Endodermal cell (in vitro differentiated cells): ENCODE data around the gene DNAJB11. TPM values are rescaled to one million over a fixed set of nuclear protein-coding genes. Genes with fewer than 3 reads are reported as not detected.

Experiments used
- DNase-seq: peaks from one replicate; pipeline ENCODE4 v3.0.0-alpha.2; 2017
- H3K27ac ChIP-seq: 2 replicates; pipeline ENCODE4 v1.5.1; 2013; ENCODE audit warnings: mild to moderate bottlenecking, low read depth, low read length, moderate library complexity
- H3K27me3 ChIP-seq: 2 replicates; pipeline ENCODE4 v1.6.1; 2013; ENCODE audit warnings: mild to moderate bottlenecking, low read length, moderate library complexity; ENCODE audit not compliant: insufficient read depth, control insufficient read depth, poor library complexity, severe bottlenecking
- H3K36me3 ChIP-seq: 2 replicates; pipeline ENCODE4 v1.7.0; 2013; ENCODE audit warnings: mild to moderate bottlenecking, low read length, moderate library complexity; ENCODE audit not compliant: control insufficient read depth, insufficient read depth
- H3K4me1 ChIP-seq: one replicate; pipeline ENCODE4 v1.7.0; 2013; ENCODE audit warnings: low read length; ENCODE audit not compliant: control insufficient read depth, insufficient read depth
- H3K4me3 ChIP-seq: 2 replicates; pipeline ENCODE4 v1.5.1; 2013; ENCODE audit warnings: mild to moderate bottlenecking, low read length, moderate library complexity
- H3K9ac ChIP-seq: 2 replicates; pipeline ENCODE4 v1.6.1; 2013; ENCODE audit warnings: mild to moderate bottlenecking, low read length, moderate library complexity; ENCODE audit not compliant: poor library complexity, severe bottlenecking; ENCODE audit errors: extremely low read depth
- H3K9me3 ChIP-seq: 2 replicates; pipeline ENCODE4 v1.6.1; 2013; ENCODE audit warnings: mild to moderate bottlenecking, low read length, moderate library complexity; ENCODE audit not compliant: control insufficient read depth
- H3K27ac Mint-ChIP-seq: 2 replicates; pipeline ENCODE4 v1.8.0; 2020; ENCODE audit warnings: mixed read lengths
- H3K27me3 Mint-ChIP-seq: 2 replicates; pipeline ENCODE4 v1.8.0; 2021; ENCODE audit warnings: mild to moderate bottlenecking, mixed read lengths; ENCODE audit not compliant: insufficient read depth
- H3K36me3 Mint-ChIP-seq: 2 replicates; pipeline ENCODE4 v1.8.0; 2020; ENCODE audit warnings: low read depth, mixed read lengths
- H3K4me1 Mint-ChIP-seq: 2 replicates; pipeline ENCODE4 v1.8.0; 2020; ENCODE audit warnings: mixed read lengths
- H3K4me3 Mint-ChIP-seq: 2 replicates; pipeline ENCODE4 v1.8.0; 2020; ENCODE audit warnings: mild to moderate bottlenecking, moderate library complexity, mixed read lengths
- H3K9me3 Mint-ChIP-seq: 2 replicates; pipeline ENCODE4 v1.8.0; 2020; ENCODE audit warnings: mild to moderate bottlenecking, mixed read lengths
- WGBS, 2 experiments: methylation state at CpG; one replicate each; pipeline versions ENCODE4 v1.1.5 to v1.1.7; 2013; ENCODE audit warnings: missing lambda C conversion rate in 2 of 2, mixed read lengths in 1 of 2; ENCODE audit not compliant: insufficient coverage in 1 of 2, insufficient read length in 1 of 2; 5-methylcytosine and 5-hydroxymethylcytosine counted together
- total RNA-seq, 2 donors: library from RNA; stranded (reverse); fragmentation: NEBNext Ultra II Directional in 1 of 2; extraction: Animal tissue kit (Norgen Biotek cat#: 25700) in 1 of 2; gene quantifications; 2 replicates in 1 of 2; 3 replicates in 1 of 2; pipeline ENCODE4 v1.2.1, GENCODE V29; 2021
- TF ChIP-seq, protein P1 (sequence below): fragments of 200-600 bp; sonication (generic); conservative IDR thresholded peaks from 2 replicates; pipeline ENCODE4 v1.5.0; 2021; ENCODE audit warnings: antibody characterized with exemption, mild to moderate bottlenecking

DNAJB11 gene
- total RNA-seq, 2 donors from 2014 or later = 59.8 to 81.5 TPM

- no peaks in the 10 kb centered on the region for H3K27me3 Mint-ChIP-seq
- Histone ChIP-seq H3K9me3 (no peaks in the 10 kb centered on the region), H3K27me3 (no peaks in the 10 kb centered on the region), H3K36me3 (no peaks in the 10 kb centered on the region), H3K4me3 (no peak overlapping the region), H3K9ac (no peak overlapping the region), H3K27ac (no peak overlapping the region), H3K4me1 (peaks cover 6% of the 10 kb centered on the region)
- H3K27ac Mint-ChIP-seq = no peak overlapping the region
- TF ChIP-seq, protein P1, sequence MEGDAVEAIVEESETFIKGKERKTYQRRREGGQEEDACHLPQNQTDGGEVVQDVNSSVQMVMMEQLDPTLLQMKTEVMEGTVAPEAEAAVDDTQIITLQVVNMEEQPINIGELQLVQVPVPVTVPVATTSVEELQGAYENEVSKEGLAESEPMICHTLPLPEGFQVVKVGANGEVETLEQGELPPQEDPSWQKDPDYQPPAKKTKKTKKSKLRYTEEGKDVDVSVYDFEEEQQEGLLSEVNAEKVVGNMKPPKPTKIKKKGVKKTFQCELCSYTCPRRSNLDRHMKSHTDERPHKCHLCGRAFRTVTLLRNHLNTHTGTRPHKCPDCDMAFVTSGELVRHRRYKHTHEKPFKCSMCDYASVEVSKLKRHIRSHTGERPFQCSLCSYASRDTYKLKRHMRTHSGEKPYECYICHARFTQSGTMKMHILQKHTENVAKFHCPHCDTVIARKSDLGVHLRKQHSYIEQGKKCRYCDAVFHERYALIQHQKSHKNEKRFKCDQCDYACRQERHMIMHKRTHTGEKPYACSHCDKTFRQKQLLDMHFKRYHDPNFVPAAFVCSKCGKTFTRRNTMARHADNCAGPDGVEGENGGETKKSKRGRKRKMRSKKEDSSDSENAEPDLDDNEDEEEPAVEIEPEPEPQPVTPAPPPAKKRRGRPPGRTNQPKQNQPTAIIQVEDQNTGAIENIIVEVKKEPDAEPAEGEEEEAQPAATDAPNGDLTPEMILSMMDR = no peak
- H3K4me1 Mint-ChIP-seq = peaks cover 3% of the 10 kb centered on the region
- H3K36me3 Mint-ChIP-seq = no peaks in the 10 kb centered on the region
- H3K9me3 Mint-ChIP-seq = no peaks in the 10 kb centered on the region
- H3K4me3 Mint-ChIP-seq = no peak overlapping the region
- no peak for DNase-seq
Measured at GRCh38 chr3:186536883-186537844, 33.4 kb upstream of the DNAJB11 start.

GRCh38 chr3:186538779-186539178, 31.7 kb upstream of the DNAJB11 start:
- Histone ChIP-seq H3K9ac (no peak overlapping the region), H3K27ac (no peak overlapping the region), H3K9me3 (no peaks in the 10 kb centered on the region), H3K36me3 (no peaks in the 10 kb centered on the region), H3K4me3 (no peak overlapping the region), H3K4me1 (peaks cover 2% of the 10 kb centered on the region), H3K27me3 (no peaks in the 10 kb centered on the region)
- H3K27me3 Mint-ChIP-seq = no peaks in the 10 kb centered on the region
- no peak overlapping the region for H3K27ac Mint-ChIP-seq
- TF ChIP-seq, protein P1 = no peak
- no peak overlapping the region for H3K4me3 Mint-ChIP-seq
- peaks cover 3% of the 10 kb centered on the region for H3K4me1 Mint-ChIP-seq
- WGBS, 2 experiments = 89 to 100% methylated on average over 3 of the region's 3 CpGs
- no peaks in the 10 kb centered on the region for H3K36me3 Mint-ChIP-seq
- no peaks in the 10 kb centered on the region for H3K9me3 Mint-ChIP-seq
- DNase-seq = no peak

GRCh38 chr3:186540221-186540834, 30.2 kb upstream of the DNAJB11 start:
- Histone ChIP-seq H3K27ac (no peak overlapping the region), H3K4me1 (peaks cover 2% of the 10 kb centered on the region), H3K27me3 (no peaks in the 10 kb centered on the region), H3K4me3 (no peak overlapping the region), H3K9me3 (no peaks in the 10 kb centered on the region), H3K9ac (no peak overlapping the region), H3K36me3 (no peaks in the 10 kb centered on the region)
- no peaks in the 10 kb centered on the region for H3K27me3 Mint-ChIP-seq
- peaks cover 3% of the 10 kb centered on the region for H3K4me1 Mint-ChIP-seq
- TF ChIP-seq, protein P1 = peak; percentile 90
- peak; percentile 91 for DNase-seq
- H3K27ac Mint-ChIP-seq = no peak overlapping the region
- H3K36me3 Mint-ChIP-seq = no peaks in the 10 kb centered on the region
- no peaks in the 10 kb centered on the region for H3K9me3 Mint-ChIP-seq
- WGBS, 2 experiments = 15 to 21% methylated on average over 8 of the region's 8 CpGs
- no peak overlapping the region for H3K4me3 Mint-ChIP-seq
